ENCODE measurements around the gene JMJD8.
A peak's percentile ranks its signal among the peaks of the same experiment; 100 is the strongest.
"Not testable (repeated sequence)": the region's sequence is repeated elsewhere in the genome, so short reads cannot be mapped to it uniquely, and the experiment has no call there.

The JMJD8 gene

GRCh38 chr16:692356-693108 lies 8.4 kb upstream of the JMJD8 start:
- no peak for DNase-seq

DNA sequence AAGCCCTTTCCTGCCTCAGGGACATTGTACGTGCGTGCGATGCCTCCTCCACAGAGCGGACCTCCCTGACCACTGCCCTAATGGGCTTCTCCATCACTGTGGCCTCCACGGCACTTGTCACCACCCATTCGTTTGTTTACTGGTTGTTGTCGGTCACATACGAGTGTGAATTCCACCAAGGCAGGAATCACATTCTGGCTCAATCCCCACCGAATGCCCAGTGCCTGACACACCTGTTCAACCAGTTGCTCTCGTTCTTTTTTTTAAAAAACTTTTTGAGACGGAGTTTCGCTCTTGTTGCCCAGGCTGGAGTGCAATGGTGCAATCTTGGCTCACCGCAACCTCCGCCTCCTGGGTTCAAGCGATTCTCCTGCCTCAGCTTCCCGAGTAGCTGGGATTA lies 7.1 kb upstream of the JMJD8 start:
- DNase-seq: not testable (repeated sequence)

- DNase-seq: no peak
Observed at GRCh38 chr16:689175-689897, 5.2 kb upstream of the JMJD8 start.

DNA sequence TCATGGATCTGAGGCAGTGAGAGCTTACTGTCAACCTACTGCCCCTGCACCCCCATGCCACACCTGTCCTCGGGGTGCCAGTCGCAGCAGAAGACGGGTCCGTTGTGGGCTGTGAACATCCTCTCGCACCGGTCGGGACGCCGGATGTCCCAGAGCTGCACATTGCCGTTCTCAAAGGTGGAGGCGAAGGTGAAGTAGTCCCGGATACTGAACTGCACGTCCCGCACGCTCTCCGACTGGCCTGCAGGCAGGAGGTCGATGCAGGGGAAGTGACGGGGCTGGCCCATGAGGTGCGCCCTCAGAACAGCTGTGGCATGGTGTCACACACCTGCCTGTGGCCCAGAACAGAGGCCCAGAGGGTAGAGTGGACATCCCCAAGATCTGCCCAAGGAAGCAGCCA lies 3.4 kb upstream of the JMJD8 start:
- DNase-seq: no peak

DNA sequence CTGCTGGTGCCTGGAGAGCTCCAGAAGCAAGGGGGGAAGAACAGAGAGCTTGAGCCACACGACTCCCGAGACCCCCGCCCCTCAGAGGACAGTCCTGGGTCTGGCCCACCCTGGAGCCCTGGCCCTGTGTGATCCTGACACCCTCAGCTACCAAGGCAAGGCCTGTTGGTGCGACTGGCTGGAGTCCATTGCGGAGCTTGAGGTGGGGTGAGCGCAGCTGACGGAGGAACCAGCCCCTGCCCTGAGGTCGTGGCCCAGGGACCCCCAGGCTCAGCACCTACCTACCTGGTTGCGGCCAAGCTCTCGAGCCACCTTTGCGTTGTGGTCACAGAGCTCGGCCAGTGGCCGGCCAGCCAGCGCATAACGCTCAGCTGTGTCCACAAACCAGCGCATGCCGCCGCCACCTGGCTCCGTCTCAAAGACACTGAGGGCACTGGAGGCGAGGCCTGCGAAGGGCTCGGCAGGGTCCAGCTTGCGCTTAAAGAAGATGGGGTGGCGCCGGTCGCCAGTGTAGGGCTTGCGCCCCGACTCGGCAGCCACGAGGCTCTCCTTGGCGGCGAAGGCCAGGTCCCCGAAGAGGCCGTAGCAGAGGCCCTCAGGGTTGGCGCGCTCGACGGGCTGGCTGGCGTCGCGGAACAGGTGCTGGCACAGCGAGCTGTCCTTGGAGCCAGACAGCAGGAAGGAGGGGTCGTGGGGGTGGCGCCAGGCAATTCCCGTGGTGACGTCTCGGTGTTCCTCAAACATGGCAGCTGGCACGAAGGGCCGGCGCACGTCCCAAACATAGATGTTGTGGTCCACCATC lies 2.5 kb upstream of the JMJD8 start:
- DNase-seq: no peak

GRCh38 chr16:685967-686366 lies 1.8 kb upstream of the JMJD8 start:
- DNase-seq: peak; percentile 19 to 38

DNA sequence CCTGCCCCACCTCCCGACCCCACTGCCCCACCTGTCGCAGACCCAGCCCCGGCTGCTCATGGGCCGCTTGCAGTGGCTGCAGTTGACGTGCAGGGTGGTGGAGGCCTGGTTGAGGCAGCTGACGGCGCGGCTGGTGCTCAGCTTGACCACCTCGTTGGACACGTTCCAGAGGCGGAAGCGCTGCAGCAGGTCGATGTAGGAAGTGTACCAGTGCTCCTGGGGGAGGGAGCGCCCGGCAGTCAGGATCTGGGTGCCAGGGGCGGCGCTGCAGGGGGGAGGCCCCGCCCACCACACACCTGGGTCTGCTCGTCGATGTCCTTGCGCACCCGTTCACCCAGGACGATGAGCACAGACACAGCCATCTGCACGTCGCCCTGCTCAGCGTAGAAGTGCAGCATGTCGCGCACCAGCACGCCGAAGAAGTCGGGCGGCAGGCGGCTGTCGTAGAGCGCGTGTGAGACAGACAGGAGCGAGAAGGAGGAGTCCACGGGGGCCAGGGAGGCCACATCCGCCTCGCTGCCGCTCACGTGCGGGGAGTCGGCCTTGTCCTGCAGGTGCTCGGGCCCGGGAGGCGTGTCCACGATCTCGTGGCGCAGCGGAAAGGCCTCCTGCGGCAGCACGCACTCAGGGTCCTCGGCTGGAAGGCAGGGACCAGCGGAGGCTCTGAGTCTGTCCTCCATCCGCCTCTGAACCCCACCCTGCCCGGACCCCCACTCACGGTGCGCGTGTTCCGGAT lies 995 bp upstream of the JMJD8 start:
- DNase-seq: no peak

DNA sequence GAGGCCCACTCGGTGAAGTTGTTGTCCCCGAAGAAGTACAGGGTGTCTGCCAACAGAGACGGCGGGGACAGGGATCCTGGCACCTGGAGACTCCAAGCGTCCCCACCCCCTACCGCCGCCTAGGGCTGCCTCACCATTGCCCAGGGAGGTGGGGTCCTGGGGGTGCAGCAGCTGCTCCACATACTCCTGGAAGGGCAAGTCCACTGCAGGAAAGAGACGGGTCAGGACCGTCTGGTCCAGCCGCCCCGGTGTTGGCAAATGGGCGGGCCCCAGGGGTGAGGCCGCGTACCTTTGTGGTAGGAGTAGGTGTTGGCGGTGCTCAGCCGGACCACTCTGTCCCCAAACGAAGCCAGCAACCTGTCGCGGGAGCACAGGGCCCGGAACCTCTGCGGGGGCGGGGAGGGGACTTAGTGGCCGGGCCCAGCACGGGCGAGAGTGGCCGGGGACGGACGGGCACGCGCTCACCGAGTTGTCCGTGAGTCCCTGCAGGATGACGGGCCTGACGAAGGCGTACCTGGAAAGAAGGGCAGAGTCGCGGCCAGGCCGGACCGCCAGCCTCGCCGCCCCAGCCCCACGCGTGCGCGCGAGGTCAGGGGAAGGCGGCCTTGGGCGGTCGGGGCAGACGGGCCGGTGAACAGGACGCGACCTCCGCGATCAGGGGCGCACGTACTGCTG lies 601 bp downstream of the JMJD8 start:
- DNase-seq: no peak

GRCh38 chr16:682493-683395 lies 1.4 kb downstream of the JMJD8 start:
- DNase-seq: no peak

- DNase-seq: no peak
Observed at GRCh38 chr16:681746-682427, 2.2 kb downstream of the JMJD8 start.

- DNase-seq: peak; percentile 4 to 56
Observed at GRCh38 chr16:680967-681745, 3.0 kb downstream of the JMJD8 start.

DNA sequence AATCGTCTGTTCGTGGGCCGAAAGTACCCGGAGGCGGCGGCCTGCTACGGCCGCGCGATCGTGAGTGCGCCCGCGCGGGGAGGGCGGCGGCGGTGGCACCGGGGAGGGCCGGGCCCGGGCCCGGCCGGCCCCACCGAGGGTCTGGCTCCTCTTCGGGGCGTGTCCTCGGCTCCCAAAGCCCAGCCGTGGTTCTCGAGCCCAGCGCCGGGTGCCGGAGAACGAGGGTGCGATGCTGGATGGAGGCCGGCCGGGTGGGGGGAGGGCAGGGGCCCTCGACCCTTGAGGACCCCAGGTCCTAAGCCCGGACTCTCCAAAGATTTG lies 3.5 kb downstream of the JMJD8 start:
- no peak for DNase-seq

- peak; percentile 84 to 95 for DNase-seq
Observed at GRCh38 chr16:679814-680624, 4.1 kb downstream of the JMJD8 start, which contains the start of gene STUB1. Gene STUB1, plus strand, starts transcription at chr16:680410. Its CDS starts 116 bp downstream, at chr16:680526.

GRCh38 chr16:678858-679813 lies 5.0 kb downstream of the JMJD8 start:
- DNase-seq: peak; percentile 43 to 63

GRCh38 chr16:678209-678857 lies 5.8 kb downstream of the JMJD8 start:
- DNase-seq: no peak

DNA sequence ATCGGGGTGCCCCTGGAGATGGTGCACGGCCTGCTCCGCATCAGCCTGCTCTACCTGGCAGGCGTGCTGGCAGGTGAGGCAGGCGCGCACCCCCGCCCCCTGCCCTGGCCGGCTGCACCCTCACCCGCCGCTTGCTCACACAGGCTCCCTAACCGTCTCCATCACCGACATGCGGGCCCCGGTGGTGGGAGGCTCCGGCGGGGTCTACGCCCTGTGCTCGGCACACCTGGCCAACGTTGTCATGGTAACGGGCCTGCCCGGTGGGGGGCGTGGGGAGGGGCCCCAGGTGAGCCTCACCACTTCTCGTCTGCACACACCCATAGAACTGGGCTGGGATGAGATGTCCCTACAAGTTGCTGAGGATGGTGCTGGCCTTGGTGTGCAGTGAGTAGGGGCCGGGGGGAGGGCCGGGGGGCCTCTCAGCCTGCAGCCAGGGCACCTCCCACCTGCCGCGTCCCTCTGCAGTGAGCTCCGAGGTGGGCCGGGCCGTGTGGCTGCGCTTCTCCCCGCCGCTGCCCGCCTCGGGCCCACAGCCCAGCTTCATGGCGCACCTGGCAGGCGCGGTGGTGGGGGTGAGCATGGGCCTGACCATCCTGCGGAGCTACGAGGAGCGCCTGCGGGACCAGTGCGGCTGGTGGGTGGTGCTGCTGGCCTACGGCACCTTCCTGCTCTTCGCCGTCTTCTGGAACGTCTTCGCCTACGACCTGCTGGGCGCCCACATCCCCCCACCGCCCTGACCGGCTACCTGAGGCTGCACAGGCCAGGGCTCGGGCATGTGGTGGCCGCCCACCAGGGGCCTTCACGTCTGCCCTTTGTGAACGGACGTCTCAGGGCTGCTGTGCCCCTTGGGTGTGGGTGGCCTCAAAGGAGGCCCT lies 6.6 kb downstream of the JMJD8 start:
- no peak for DNase-seq
